Subcutaneous adipose tissue (tissue), 4 donors: ENCODE data around the gene CDK5R1. TPM values are rescaled to one million over a fixed set of nuclear protein-coding genes. Genes with fewer than 3 reads are reported as not detected.

Source experiments
- CTCF ChIP-seq: fragments of 450-650 bp; IDR thresholded peaks from one replicate; pipeline ENCODE4 v1.5.1; 2016; ENCODE audit warnings: low read depth, mild to moderate bottlenecking, control low read depth, antibody characterized with exemption, moderate library complexity
- total RNA-seq, 4 donors: library from RNA; depleted of rRNA; stranded (reverse); fragments of >200 nt; gene quantifications; one replicate each; pipeline ENCODE4 v1.1.0, GENCODE V29; 2016

The CDK5R1 gene
- total RNA-seq, 4 donors from 2014 or later = 0.33 to 3.1 (median 0.41) TPM

GRCh38 chr17:32514606-32515005 is 27.8 kb downstream of the CDK5R1 start:
- no peak for TF ChIP-seq CTCF

GRCh38 chr17:32515677-32516383 is 29.0 kb downstream of the CDK5R1 start:
- no peak for TF ChIP-seq CTCF

GRCh38 chr17:32516450-32516849 is 29.7 kb downstream of the CDK5R1 start:
- TF ChIP-seq CTCF = no peak

- no peak for TF ChIP-seq CTCF
Observed at GRCh38 chr17:32516940-32517701, 30.3 kb downstream of the CDK5R1 start.

GRCh38 chr17:32517982-32518381 is 31.2 kb downstream of the CDK5R1 start:
- TF ChIP-seq CTCF = no peak

- TF ChIP-seq CTCF = no peak
Observed at GRCh38 chr17:32518646-32519227, 31.9 kb downstream of the CDK5R1 start.
